ENCODE measurements around the gene SLCO6A1. TPM values are rescaled to one million over a fixed set of nuclear protein-coding genes. Genes with fewer than 3 reads are reported as not detected.

SLCO6A1 gene
- polyA plus RNA-seq, 1 donor (not counting 4 experiments of a cell fraction or from before 2014, with no cell fraction given): not detected

DNA sequence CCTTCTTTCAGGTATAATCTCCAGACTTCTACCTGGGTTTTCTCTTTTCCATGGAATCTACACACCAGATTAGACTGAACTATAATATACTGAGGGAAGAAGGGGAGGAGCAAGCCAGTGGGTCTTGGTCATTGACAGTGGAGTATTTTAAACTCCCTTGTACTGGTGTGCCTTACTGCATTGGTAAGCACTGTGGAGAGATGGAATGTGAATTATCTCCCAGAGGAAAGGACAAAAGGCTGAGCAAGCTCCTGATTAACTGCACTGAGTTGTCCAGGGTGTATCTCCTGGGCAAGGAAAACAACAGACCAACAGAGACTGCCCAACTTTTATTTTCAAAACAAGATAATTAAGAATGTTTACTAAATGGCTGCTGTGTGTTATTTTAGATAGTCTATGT, 29.8 kb upstream of the SLCO6A1 start:
- FAIRE-seq (no peak), DNase-seq (ENCODE audit: low read depth, low spot score) (no peak)
- no peak for TF ChIP-seq EZH2 (IDR thresholded peaks at IDR 0.05; ENCODE audit: low read length)
- TF ChIP-seq, protein P1, sequence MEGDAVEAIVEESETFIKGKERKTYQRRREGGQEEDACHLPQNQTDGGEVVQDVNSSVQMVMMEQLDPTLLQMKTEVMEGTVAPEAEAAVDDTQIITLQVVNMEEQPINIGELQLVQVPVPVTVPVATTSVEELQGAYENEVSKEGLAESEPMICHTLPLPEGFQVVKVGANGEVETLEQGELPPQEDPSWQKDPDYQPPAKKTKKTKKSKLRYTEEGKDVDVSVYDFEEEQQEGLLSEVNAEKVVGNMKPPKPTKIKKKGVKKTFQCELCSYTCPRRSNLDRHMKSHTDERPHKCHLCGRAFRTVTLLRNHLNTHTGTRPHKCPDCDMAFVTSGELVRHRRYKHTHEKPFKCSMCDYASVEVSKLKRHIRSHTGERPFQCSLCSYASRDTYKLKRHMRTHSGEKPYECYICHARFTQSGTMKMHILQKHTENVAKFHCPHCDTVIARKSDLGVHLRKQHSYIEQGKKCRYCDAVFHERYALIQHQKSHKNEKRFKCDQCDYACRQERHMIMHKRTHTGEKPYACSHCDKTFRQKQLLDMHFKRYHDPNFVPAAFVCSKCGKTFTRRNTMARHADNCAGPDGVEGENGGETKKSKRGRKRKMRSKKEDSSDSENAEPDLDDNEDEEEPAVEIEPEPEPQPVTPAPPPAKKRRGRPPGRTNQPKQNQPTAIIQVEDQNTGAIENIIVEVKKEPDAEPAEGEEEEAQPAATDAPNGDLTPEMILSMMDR (optimal IDR thresholded peaks at IDR 0.05 in 1 of 3, IDR thresholded peaks at IDR 0.05 in 1 of 3, conservative IDR thresholded peaks at IDR 0.05 in 1 of 3; ENCODE audit: extremely low read depth in 1 of 3, insufficient read depth in 2 of 3, low read length in 3 of 3): no peak
- Histone ChIP-seq H3K4me1 (ENCODE audit: control insufficient read depth, extremely low read depth, insufficient read depth, low read length) (no peaks in the 10 kb centered on the region), H3K27me3 (ENCODE audit: control insufficient read depth, extremely low read depth, insufficient read depth, low read length) (no peaks in the 10 kb centered on the region), H4K20me1 (ENCODE audit: control insufficient read depth, extremely low read depth, insufficient read depth, low read length) (no peaks in the 10 kb centered on the region), H3K27ac (ENCODE audit: control insufficient read depth, insufficient read depth, low read length) (no peak overlapping the region), H3K4me3 (ENCODE audit: control insufficient read depth in 2 of 3, extremely low read depth in 1 of 3, insufficient read depth in 2 of 3, low read depth in 1 of 3, low read length in 3 of 3) (no peak overlapping the region), H3K36me3 (ENCODE audit: control insufficient read depth in 2 of 2, extremely low read depth in 1 of 2, insufficient read depth in 2 of 2, low read length in 2 of 2) (no peaks in the 10 kb centered on the region), H3K9me3 (ENCODE audit: control insufficient read depth, low read depth, low read length) (no peaks in the 10 kb centered on the region), H3K79me2 (ENCODE audit: control insufficient read depth, insufficient read depth, low read length) (no peaks in the 10 kb centered on the region), H3K9ac (ENCODE audit: control insufficient read depth, extremely low read depth, insufficient read depth, low read length) (no peak overlapping the region), H3K4me2 (ENCODE audit: control insufficient read depth, extremely low read depth, insufficient read depth, low read depth, low read length) (no peak overlapping the region), H3K9me1 (ENCODE audit: control insufficient read depth, extremely low read depth, insufficient read depth, low read length) (no peaks in the 10 kb centered on the region), H2AFZ (ENCODE audit: control insufficient read depth, low read length) (no peak overlapping the region)
- dilution Hi-C loops (cut with MboI; ENCODE audit: extremely low pct_ligation_motif_present, low sequenced_read_pairs): no loop called here

DNA sequence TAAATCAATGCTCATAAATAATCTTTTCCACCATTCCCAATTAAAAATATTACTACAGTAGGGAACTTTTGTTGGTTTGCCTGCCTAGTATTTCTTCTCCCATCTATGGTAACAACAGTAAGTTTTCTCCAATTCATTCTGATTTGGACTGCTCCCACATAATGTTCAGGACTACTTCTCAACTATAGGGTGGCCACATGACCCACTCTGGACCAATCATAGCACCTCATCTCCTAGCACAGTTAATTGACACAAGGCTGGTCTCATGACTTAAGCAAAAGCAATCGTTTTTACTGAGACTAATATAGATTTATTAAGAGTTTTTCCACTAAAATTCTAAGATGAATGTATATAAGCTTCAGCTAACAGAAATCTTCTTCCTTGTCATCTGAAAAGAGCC, 28.7 kb upstream of the SLCO6A1 start:
- FAIRE-seq (no peak), DNase-seq (ENCODE audit: low read depth, low spot score) (no peak)
- no peaks in the 10 kb centered on the region for H3K4me1 ChIP-seq (ENCODE audit: control insufficient read depth, extremely low read depth, insufficient read depth, low read length)
- H3K9me1 ChIP-seq (ENCODE audit: control insufficient read depth, extremely low read depth, insufficient read depth, low read length): no peaks in the 10 kb centered on the region
- no peak overlapping the region for H3K27ac ChIP-seq (ENCODE audit: control insufficient read depth, insufficient read depth, low read length)
- H3K27me3 ChIP-seq (ENCODE audit: control insufficient read depth, extremely low read depth, insufficient read depth, low read length): no peaks in the 10 kb centered on the region
- H2AFZ ChIP-seq (ENCODE audit: control insufficient read depth, low read length): no peak overlapping the region
- no peaks in the 10 kb centered on the region for H4K20me1 ChIP-seq (ENCODE audit: control insufficient read depth, extremely low read depth, insufficient read depth, low read length)
- no peaks in the 10 kb centered on the region for H3K79me2 ChIP-seq (ENCODE audit: control insufficient read depth, insufficient read depth, low read length)
- no peaks in the 10 kb centered on the region for H3K9me3 ChIP-seq (ENCODE audit: control insufficient read depth, low read depth, low read length)
- TF ChIP-seq, protein P1 (optimal IDR thresholded peaks at IDR 0.05 in 1 of 3, IDR thresholded peaks at IDR 0.05 in 1 of 3, conservative IDR thresholded peaks at IDR 0.05 in 1 of 3; ENCODE audit: extremely low read depth in 1 of 3, insufficient read depth in 2 of 3, low read length in 3 of 3): no peak
- TF ChIP-seq EZH2 (IDR thresholded peaks at IDR 0.05; ENCODE audit: low read length): no peak
- dilution Hi-C loops (cut with MboI; ENCODE audit: extremely low pct_ligation_motif_present, low sequenced_read_pairs): no loop called here
- no peak overlapping the region for H3K4me2 ChIP-seq (ENCODE audit: control insufficient read depth, extremely low read depth, insufficient read depth, low read depth, low read length)
- no peak overlapping the region for H3K4me3 ChIP-seq (ENCODE audit: control insufficient read depth in 2 of 3, extremely low read depth in 1 of 3, insufficient read depth in 2 of 3, low read depth in 1 of 3, low read length in 3 of 3)
- no peak overlapping the region for H3K9ac ChIP-seq (ENCODE audit: control insufficient read depth, extremely low read depth, insufficient read depth, low read length)
- H3K36me3 ChIP-seq (ENCODE audit: control insufficient read depth in 2 of 2, extremely low read depth in 1 of 2, insufficient read depth in 2 of 2, low read length in 2 of 2): no peaks in the 10 kb centered on the region

All from keratinocyte (primary cell).